Naive B cell (primary cell): Measurements from ENCODE around the gene UNC5B. TPM values are rescaled to one million over a fixed set of nuclear protein-coding genes. Genes with fewer than 3 reads are reported as not detected.

Experiments
- ATAC-seq, 2 donors: fragments of 150-1000 bp; cut with Tn5 transposase; 2 replicates each; pipeline ENCODE4 v1.10.0; 2021; ENCODE audit warnings: low read depth in 2 of 2, mild to moderate bottlenecking in 2 of 2, moderate library complexity in 2 of 2
- DNase-seq: peaks from one replicate; pipeline ENCODE4 v3.0.0; 2022
- H3K27ac Mint-ChIP-seq, 6 donors: one replicate each; pipeline ENCODE4 v1.8.0; 2020 to 2022; ENCODE audit warnings: mild to moderate bottlenecking in 6 of 6, mixed read lengths in 6 of 6, moderate library complexity in 5 of 6, inconsistent platforms in 2 of 6
- H3K27me3 Mint-ChIP-seq, 3 donors: one replicate each; pipeline ENCODE4 v1.8.0; 2021 to 2022; ENCODE audit warnings: mixed read lengths in 3 of 3, mild to moderate bottlenecking in 1 of 3
- H3K36me3 Mint-ChIP-seq, 2 donors: one replicate each; pipeline ENCODE4 v1.8.0; 2020 to 2022; ENCODE audit warnings: mixed read lengths in 2 of 2, inconsistent platforms in 1 of 2, mild to moderate bottlenecking in 1 of 2
- H3K4me1 Mint-ChIP-seq, 3 donors: one replicate each; pipeline ENCODE4 v1.8.0; 2020 to 2022; ENCODE audit warnings: mixed read lengths in 3 of 3, inconsistent platforms in 1 of 3, mild to moderate bottlenecking in 1 of 3, moderate library complexity in 1 of 3
- H3K4me3 Mint-ChIP-seq, 8 donors: one replicate each; pipeline ENCODE4 v1.8.0; 2020 to 2022; ENCODE audit warnings: mild to moderate bottlenecking in 8 of 8, mixed read lengths in 8 of 8, moderate library complexity in 8 of 8, inconsistent platforms in 2 of 8
- H3K9me3 Mint-ChIP-seq, 7 donors: one replicate each; pipeline ENCODE4 v1.8.0; 2020 to 2022; ENCODE audit warnings: mixed read lengths in 7 of 7, mild to moderate bottlenecking in 5 of 7, inconsistent platforms in 2 of 7, moderate library complexity in 1 of 7
- polyA plus RNA-seq, 6 donors: library from polyadenylated mRNA; unstranded; fragments of 300-500 nt; fragmentation: Illumina TruSeq; gene quantifications; one replicate each; pipeline ENCODE4 v1.2.3, GENCODE V29; 2021; ENCODE audit warnings: low read depth in 6 of 6

The UNC5B gene
- polyA plus RNA-seq, 6 donors from 2014 or later = not detected

GRCh38 chr10:71309919-71310318 is 97.5 kb downstream of the UNC5B start:
- Mint-ChIP-seq H3K4me3 (peak overlapping the region in 1 of 8 donors; percentile 31), H3K4me1 (peaks cover 0 to 21% (median 6%) of the 10 kb centered on the region in 3 donors), H3K36me3 (no peaks in the 10 kb centered on the region), H3K27me3 (peaks cover 10 to 15% (median 14%) of the 10 kb centered on the region in 3 donors), H3K9me3 (peaks cover 0 to 8% (median 0%) of the 10 kb centered on the region in 7 donors), H3K27ac (peak overlapping the region in 1 of 6 donors; percentile 8)
- ATAC-seq (peak in 1 of 2 donors; percentile 53), DNase-seq (no peak)

DNA sequence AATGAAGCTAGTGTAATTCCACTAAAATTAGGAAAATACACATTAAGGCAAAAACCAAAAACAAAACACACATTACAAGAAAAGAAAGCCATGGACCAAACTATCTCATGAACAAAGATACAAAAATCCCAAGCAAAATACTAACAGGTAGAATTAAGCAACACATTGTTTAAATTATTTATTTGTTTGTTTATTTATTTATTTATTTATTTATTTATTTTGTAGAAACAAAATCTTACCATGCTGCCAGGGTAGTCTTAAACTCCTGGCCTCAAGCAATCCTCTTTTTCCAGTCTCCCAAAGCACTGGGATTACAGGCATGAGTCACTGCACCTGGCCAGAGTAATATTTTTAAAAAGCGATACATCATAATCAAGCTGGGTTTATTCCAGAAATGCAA is 99.8 kb downstream of the UNC5B start:
- Mint-ChIP-seq H3K27ac (peak overlapping the region in 1 of 6 donors; percentile 31), H3K4me1 (peaks cover 0 to 24% (median 6%) of the 10 kb centered on the region in 3 donors), H3K4me3 (no peak overlapping the region), H3K9me3 (peaks cover 0 to 8% (median 0%) of the 10 kb centered on the region in 7 donors), H3K27me3 (peaks cover 14 to 15% (median 14%) of the 10 kb centered on the region in 3 donors), H3K36me3 (no peaks in the 10 kb centered on the region)
- no peak for ATAC-seq
- no peak for DNase-seq

- Mint-ChIP-seq H3K27me3 (peaks cover 14 to 15% (median 14%) of the 10 kb centered on the region in 3 donors), H3K4me3 (no peak overlapping the region), H3K27ac (peak overlapping the region in 3 of 6 donors; percentile 27 to 48 (median 36)), H3K4me1 (peaks cover 0 to 24% (median 6%) of the 10 kb centered on the region in 3 donors), H3K9me3 (peaks cover 0 to 8% (median 0%) of the 10 kb centered on the region in 7 donors), H3K36me3 (no peaks in the 10 kb centered on the region)
- no peak for ATAC-seq
- no peak for DNase-seq
These were observed 100.7 kb downstream of the UNC5B start for GRCh38 chr10:71312811-71313789.

GRCh38 chr10:71314028-71314693 is 101.8 kb downstream of the UNC5B start:
- Mint-ChIP-seq H3K4me3 (no peak overlapping the region), H3K27ac (no peak overlapping the region), H3K27me3 (peaks cover 11 to 15% (median 14%) of the 10 kb centered on the region in 3 donors), H3K9me3 (peaks cover 0 to 8% (median 0%) of the 10 kb centered on the region in 7 donors), H3K4me1 (peaks cover 6 to 28% (median 11%) of the 10 kb centered on the region in 3 donors), H3K36me3 (no peaks in the 10 kb centered on the region)
- peak; percentile 47 for DNase-seq
- peak; percentile 31 to 32 for ATAC-seq

- H3K27ac Mint-ChIP-seq = no peak overlapping the region
These were observed 102.4 kb downstream of the UNC5B start for GRCh38 chr10:71314694-71315225.

GRCh38 chr10:71316056-71316785 is 103.9 kb downstream of the UNC5B start:
- Mint-ChIP-seq H3K4me3 (no peak overlapping the region), H3K4me1 (peaks cover 10 to 22% (median 18%) of the 10 kb centered on the region in 3 donors), H3K9me3 (peaks cover 0 to 8% (median 0%) of the 10 kb centered on the region in 7 donors), H3K27ac (peak overlapping the region in 1 of 6 donors; percentile 9), H3K36me3 (no peaks in the 10 kb centered on the region), H3K27me3 (peaks cover 11 to 15% (median 14%) of the 10 kb centered on the region in 3 donors)
- DNase-seq (no peak), ATAC-seq (no peak)

More at GRCh38 chr10:71314694-71315225, 102.4 kb downstream of the UNC5B start:
- no peaks in the 10 kb centered on the region for H3K36me3 Mint-ChIP-seq
- no peak for ATAC-seq
- H3K4me3 Mint-ChIP-seq = no peak overlapping the region
- peaks cover 11 to 15% (median 14%) of the 10 kb centered on the region in 3 donors for H3K27me3 Mint-ChIP-seq
- peaks cover 11 to 28% (median 12%) of the 10 kb centered on the region in 3 donors for H3K4me1 Mint-ChIP-seq
- DNase-seq = no peak
- H3K9me3 Mint-ChIP-seq = peaks cover 0 to 8% (median 0%) of the 10 kb centered on the region in 7 donors

- no peak for DNase-seq
- H3K36me3 Mint-ChIP-seq = no peaks in the 10 kb centered on the region
- H3K27ac Mint-ChIP-seq = peak overlapping the region in 3 of 6 donors; percentile 9 to 15 (median 12)
- H3K4me1 Mint-ChIP-seq = peaks cover 10 to 22% (median 18%) of the 10 kb centered on the region in 3 donors
- H3K4me3 Mint-ChIP-seq = peak overlapping the region in 1 of 8 donors; percentile 73
- peaks cover 0 to 6% (median 0%) of the 10 kb centered on the region in 7 donors for H3K9me3 Mint-ChIP-seq
- ATAC-seq = no peak
- H3K27me3 Mint-ChIP-seq = peaks cover 11 to 15% (median 14%) of the 10 kb centered on the region in 3 donors
These were observed 104.4 kb downstream of the UNC5B start for GRCh38 chr10:71316786-71317160.

- H3K4me3 Mint-ChIP-seq = peak overlapping the region in 6 of 8 donors; percentile 2 to 74 (median 35)
- peaks cover 0 to under 1% (median 0%) of the 10 kb centered on the region in 7 donors for H3K9me3 Mint-ChIP-seq
- H3K36me3 Mint-ChIP-seq = no peaks in the 10 kb centered on the region
- H3K27ac Mint-ChIP-seq = peak overlapping the region in 1 of 6 donors; percentile 39
- peaks cover 11 to 14% (median 12%) of the 10 kb centered on the region in 3 donors for H3K27me3 Mint-ChIP-seq
- peaks cover 10 to 22% (median 18%) of the 10 kb centered on the region in 3 donors for H3K4me1 Mint-ChIP-seq
- ATAC-seq = no peak
- no peak for DNase-seq
These were observed 105.4 kb downstream of the UNC5B start for GRCh38 chr10:71317739-71318138.

DNA sequence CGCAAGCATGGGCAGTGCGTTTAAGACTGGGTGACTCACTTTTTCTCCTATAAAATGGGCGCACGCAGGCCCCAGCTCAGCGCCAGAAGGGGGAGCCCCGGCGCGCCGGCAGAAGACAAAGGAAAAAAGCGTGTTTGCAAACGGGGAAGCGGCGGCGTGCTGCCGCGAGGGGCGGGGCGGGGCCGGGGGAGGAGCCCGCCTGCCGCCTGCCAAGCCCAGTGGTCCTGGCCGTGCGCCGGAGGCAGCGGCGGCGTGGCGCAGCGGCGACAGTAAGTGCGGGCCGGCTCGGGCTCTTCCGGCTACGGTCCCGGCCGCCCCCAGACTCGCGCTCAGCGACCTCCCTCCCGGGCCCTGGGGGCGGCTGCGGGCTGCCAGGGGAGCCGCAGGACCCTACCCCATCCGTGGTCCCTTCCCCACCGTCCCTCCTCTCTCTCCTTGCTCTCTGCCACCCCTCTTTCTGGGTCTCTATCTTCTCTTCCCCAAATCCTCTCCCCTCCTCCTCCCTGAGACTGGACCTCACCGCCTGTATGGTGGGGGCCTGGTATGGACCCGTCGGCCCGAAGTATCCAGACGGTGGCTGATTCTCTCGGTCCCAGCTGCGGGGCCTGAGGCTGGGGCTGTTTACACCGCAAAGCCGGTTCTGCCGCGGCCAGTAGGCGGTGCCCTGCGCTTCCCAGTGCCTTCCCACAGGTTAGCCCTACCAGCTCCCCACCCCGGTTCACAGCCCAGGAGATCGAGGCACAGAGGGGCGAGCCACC is 106.9 kb downstream of the UNC5B start, which contains the start of gene SLC29A3:
TSS of gene SLC29A3 (plus strand) at position 218 of the 758 bp plus-strand sequence. CDS start at position 269, 51 bp downstream.
- peak within 1 kb of the TSS; percentile 88 to 100 (median 97) for H3K4me3 Mint-ChIP-seq
- H3K9me3 Mint-ChIP-seq = no peaks in the 10 kb centered on the region
- H3K36me3 Mint-ChIP-seq = peaks cover 12% of the 10 kb centered on the region in 2 donors
- ATAC-seq (peak; percentile 84 to 85), DNase-seq (peak; percentile 70)
- H3K27ac Mint-ChIP-seq = peak within 1 kb of the TSS; percentile 81 to 94 (median 86)
- H3K4me1 Mint-ChIP-seq = peaks cover 17 to 28% (median 18%) of the 10 kb centered on the region in 3 donors
- H3K27me3 Mint-ChIP-seq = peaks cover 0 to 4% (median 0%) of the 10 kb centered on the region in 3 donors

DNA sequence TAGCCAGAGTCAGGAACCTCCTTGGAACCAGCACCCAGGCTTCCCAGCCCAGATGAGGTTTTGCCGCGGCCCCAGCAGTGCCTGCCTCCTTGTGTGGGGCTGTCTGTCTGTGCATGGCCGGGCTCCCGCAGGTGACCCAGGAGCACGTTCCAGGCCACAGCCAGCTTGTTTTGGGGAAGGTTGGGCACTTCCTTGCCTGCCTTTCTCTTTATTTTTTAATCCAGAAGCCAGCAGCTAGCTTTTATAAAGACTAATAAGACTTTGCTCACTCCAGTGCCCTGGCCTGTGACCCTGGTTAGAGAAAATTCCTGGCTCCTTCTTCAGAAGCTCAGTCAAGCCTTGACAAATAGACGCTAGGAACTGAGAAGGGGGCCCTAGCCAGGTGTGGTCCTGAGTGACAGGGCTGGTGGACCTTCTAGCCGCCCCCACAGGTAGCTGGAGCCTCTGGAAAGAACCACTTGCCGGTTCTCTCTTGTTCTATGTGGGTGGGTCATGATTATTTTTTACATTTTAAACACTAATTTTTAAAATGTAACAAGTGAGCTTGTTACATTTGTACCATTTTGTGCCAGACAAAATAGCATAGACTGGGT is 107.5 kb downstream of the UNC5B start:
- DNase-seq (no peak), ATAC-seq (peak in 1 of 2 donors; percentile 14)
- peaks cover 17 to 24% (median 18%) of the 10 kb centered on the region in 3 donors for H3K4me1 Mint-ChIP-seq
- H3K27ac Mint-ChIP-seq = peak overlapping the region in 5 of 6 donors; percentile 57 to 94 (median 91)
- peaks cover 12 to 14% of the 10 kb centered on the region in 2 donors for H3K36me3 Mint-ChIP-seq
- H3K4me3 Mint-ChIP-seq = peak overlapping the region; percentile 88 to 100 (median 97)
- peaks cover 0 to 4% (median 0%) of the 10 kb centered on the region in 3 donors for H3K27me3 Mint-ChIP-seq
- H3K9me3 Mint-ChIP-seq = no peaks in the 10 kb centered on the region

DNA sequence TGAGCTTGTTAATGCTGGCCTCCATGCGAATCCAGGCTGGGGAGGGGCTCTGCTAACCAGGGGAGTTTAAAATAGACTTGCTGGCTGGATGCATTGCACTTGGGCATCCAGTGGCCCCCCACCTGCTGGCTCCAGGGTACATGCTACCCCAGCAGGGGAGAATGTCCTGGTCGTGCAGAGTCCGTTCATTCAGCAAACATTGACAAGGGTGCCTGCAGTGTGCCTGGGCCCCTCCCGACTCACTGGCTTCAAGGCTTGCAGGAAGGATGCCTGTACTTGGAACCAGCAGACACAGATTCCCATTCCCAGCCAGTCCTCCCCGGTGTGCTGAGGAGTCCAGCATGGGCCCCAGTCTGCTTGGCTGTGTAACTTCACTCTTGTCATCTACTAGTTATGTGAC is 108.2 kb downstream of the UNC5B start:
- ATAC-seq (no peak), DNase-seq (no peak)
- Mint-ChIP-seq H3K36me3 (peaks cover 12 to 14% of the 10 kb centered on the region in 2 donors), H3K9me3 (no peaks in the 10 kb centered on the region), H3K4me1 (peaks cover 17 to 24% (median 18%) of the 10 kb centered on the region in 3 donors), H3K27ac (no peak overlapping the region), H3K27me3 (peaks cover 0 to 2% (median 0%) of the 10 kb centered on the region in 3 donors), H3K4me3 (peak overlapping the region in 6 of 8 donors; percentile 88 to 100 (median 97))
